Left renal cortex interstitium (tissue), 4 donors: ENCODE measurements around the gene SNX27. TPM values are rescaled to one million over a fixed set of nuclear protein-coding genes. Genes with fewer than 3 reads are reported as not detected.
"Not testable (repeated sequence)": the region's sequence is repeated elsewhere in the genome, so short reads cannot be mapped to it uniquely, and the experiment has no call there.

Source experiments
- DNase-seq, 4 donors: peaks; one replicate each; pipeline ENCODE4 v3.0.0-alpha.2; 2013; ENCODE audit warnings: low read depth in 4 of 4, low spot score in 2 of 4, missing footprints in 1 of 4
- polyA plus RNA-seq, 4 donors: library from polyadenylated mRNA; unstranded; fragments of 120-200 nt; gene quantifications; one replicate each; pipeline ENCODE4 v1.2.1, GENCODE V29; 2013; ENCODE audit not compliant: insufficient read length in 4 of 4

SNX27 gene
- polyA plus RNA-seq, 4 donors = 16.3 to 29.6 (median 23.0) TPM

GRCh38 chr1:151635479-151636072 is 23.7 kb downstream of the SNX27 start:
- DNase-seq = no peak

GRCh38 chr1:151638074-151638775 is 26.4 kb downstream of the SNX27 start:
- no peak for DNase-seq

GRCh38 chr1:151638812-151639211 is 27.0 kb downstream of the SNX27 start:
- DNase-seq = no peak

- no peak for DNase-seq
These were observed 27.6 kb downstream of the SNX27 start for GRCh38 chr1:151639466-151639865.

GRCh38 chr1:151641229-151641628 is 29.4 kb downstream of the SNX27 start:
- no peak for DNase-seq

GRCh38 chr1:151643085-151643484 is 31.2 kb downstream of the SNX27 start:
- DNase-seq = not testable (repeated sequence)

GRCh38 chr1:151644001-151644400 is 32.2 kb downstream of the SNX27 start:
- no peak for DNase-seq

- no peak for DNase-seq
These were observed 41.5 kb downstream of the SNX27 start for GRCh38 chr1:151653397-151653796.

- DNase-seq = no peak
These were observed 43.5 kb downstream of the SNX27 start for GRCh38 chr1:151655371-151655770.

- DNase-seq = no peak
These were observed 49.9 kb downstream of the SNX27 start for GRCh38 chr1:151661751-151662150.

- DNase-seq = no peak
These were observed 56.2 kb downstream of the SNX27 start for GRCh38 chr1:151668090-151668489.

- not testable (repeated sequence) for DNase-seq
These were observed 58.3 kb downstream of the SNX27 start for GRCh38 chr1:151670036-151670675.

- DNase-seq = no peak
These were observed 61.6 kb downstream of the SNX27 start for GRCh38 chr1:151673407-151673806.

- no peak for DNase-seq
These were observed 68.5 kb downstream of the SNX27 start for GRCh38 chr1:151680391-151680790.

GRCh38 chr1:151680826-151681225 is 69.0 kb downstream of the SNX27 start:
- DNase-seq = no peak

- DNase-seq = no peak
These were observed 70.1 kb downstream of the SNX27 start for GRCh38 chr1:151681923-151682322.

GRCh38 chr1:151682901-151683300 is 71.1 kb downstream of the SNX27 start:
- not testable (repeated sequence) for DNase-seq

GRCh38 chr1:151684128-151684527 is 72.3 kb downstream of the SNX27 start:
- DNase-seq = no peak

- DNase-seq = no peak
These were observed 74.7 kb downstream of the SNX27 start for GRCh38 chr1:151686561-151686960.

GRCh38 chr1:151689494-151689893 is 77.6 kb downstream of the SNX27 start:
- no peak for DNase-seq

- no peak for DNase-seq
These were observed 80.4 kb downstream of the SNX27 start for GRCh38 chr1:151692226-151692625.
